Glutamatergic neuron (in vitro differentiated cells): Measurements from ENCODE around the gene SBNO1. TPM values are rescaled to one million over a fixed set of nuclear protein-coding genes. Genes with fewer than 3 reads are reported as not detected.
"Not testable (repeated sequence)": the region's sequence is repeated elsewhere in the genome, so short reads cannot be mapped to it uniquely, and the experiment has no call there.

ENCODE experiments used
- DNase-seq: peaks from one replicate; pipeline ENCODE4 v3.0.0; 2022
- H3K27ac Mint-ChIP-seq: one replicate; pipeline ENCODE4 v1.8.0; 2020; ENCODE audit warnings: mild to moderate bottlenecking, mixed read lengths, inconsistent platforms; ENCODE audit not compliant: unreplicated experiment
- H3K27me3 Mint-ChIP-seq: one replicate; pipeline ENCODE4 v1.8.0; 2020; ENCODE audit warnings: mild to moderate bottlenecking, moderate library complexity, mixed read lengths, inconsistent platforms; ENCODE audit not compliant: unreplicated experiment
- H3K36me3 Mint-ChIP-seq: one replicate; pipeline ENCODE4 v1.8.0; 2020; ENCODE audit warnings: mild to moderate bottlenecking, mixed read lengths, inconsistent platforms; ENCODE audit not compliant: unreplicated experiment
- H3K4me1 Mint-ChIP-seq: one replicate; pipeline ENCODE4 v1.8.0; 2020; ENCODE audit warnings: mild to moderate bottlenecking, low read depth, mixed read lengths, inconsistent platforms; ENCODE audit not compliant: unreplicated experiment
- H3K4me3 Mint-ChIP-seq: one replicate; pipeline ENCODE4 v1.8.0; 2020; ENCODE audit warnings: mild to moderate bottlenecking, mixed read lengths, inconsistent platforms; ENCODE audit not compliant: unreplicated experiment
- H3K9me3 Mint-ChIP-seq: one replicate; pipeline ENCODE4 v1.8.0; 2020; ENCODE audit warnings: mild to moderate bottlenecking, moderate library complexity, mixed read lengths, inconsistent platforms; ENCODE audit not compliant: unreplicated experiment
- CTCF ChIP-seq: fragments of 200-600 bp; sonication (generic); IDR thresholded peaks from one replicate; pipeline ENCODE4 v1.5.0; 2021; ENCODE audit not compliant: partially characterized antibody, unreplicated experiment
- total RNA-seq: library from RNA; stranded (reverse); fragmentation: NEBNext Ultra II Directional; extraction: Animal tissue kit (Norgen Biotek cat#: 25700); gene quantifications from one replicate; pipeline ENCODE4 v1.2.1, GENCODE V29; 2021; ENCODE audit not compliant: unreplicated experiment

Gene SBNO1
- total RNA-seq, 1 donor from 2014 or later: 50.9 TPM

- Mint-ChIP-seq H3K27me3 (no peaks in the 10 kb centered on the region), H3K4me3 (no peak overlapping the region), H3K27ac (no peak overlapping the region), H3K36me3 (no peaks in the 10 kb centered on the region), H3K4me1 (no peaks in the 10 kb centered on the region), H3K9me3 (peaks cover 3% of the 10 kb centered on the region)
- TF ChIP-seq CTCF: no peak
- no peak for DNase-seq
These were observed 45.4 kb downstream of the SBNO1 start for GRCh38 chr12:123319273-123319672.

- not testable (repeated sequence) for H3K9me3 Mint-ChIP-seq, H3K4me3 Mint-ChIP-seq, H3K36me3 Mint-ChIP-seq, H3K27ac Mint-ChIP-seq, H3K4me1 Mint-ChIP-seq, DNase-seq, H3K27me3 Mint-ChIP-seq
These were observed 51.6 kb downstream of the SBNO1 start for GRCh38 chr12:123313046-123313445.

GRCh38 chr12:123306200-123306599 is 58.4 kb downstream of the SBNO1 start:
- Mint-ChIP-seq H3K4me1 (no peaks in the 10 kb centered on the region), H3K27me3 (peaks cover 2% of the 10 kb centered on the region), H3K36me3 (no peaks in the 10 kb centered on the region), H3K4me3 (no peak overlapping the region), H3K27ac (no peak overlapping the region), H3K9me3 (no peaks in the 10 kb centered on the region)
- no peak for TF ChIP-seq CTCF
- no peak for DNase-seq

- TF ChIP-seq CTCF: no peak
- Mint-ChIP-seq H3K27ac (no peak overlapping the region), H3K36me3 (no peaks in the 10 kb centered on the region), H3K4me3 (no peak overlapping the region), H3K4me1 (no peaks in the 10 kb centered on the region), H3K27me3 (peaks cover 2% of the 10 kb centered on the region), H3K9me3 (no peaks in the 10 kb centered on the region)
- DNase-seq: no peak
These were observed 59.5 kb downstream of the SBNO1 start for GRCh38 chr12:123305136-123305535.

- DNase-seq: no peak
- H3K4me3 Mint-ChIP-seq: no peak overlapping the region
- H3K4me1 Mint-ChIP-seq: peaks cover 58% of the 10 kb centered on the region
- peaks cover 2% of the 10 kb centered on the region for H3K27me3 Mint-ChIP-seq
- TF ChIP-seq CTCF: no peak
- H3K36me3 Mint-ChIP-seq: no peaks in the 10 kb centered on the region
- peak overlapping the region; percentile 98 for H3K27ac Mint-ChIP-seq
- peaks cover 17% of the 10 kb centered on the region for H3K9me3 Mint-ChIP-seq
These were observed 71.4 kb downstream of the SBNO1 start for GRCh38 chr12:123293178-123293760.
